Measurements from ENCODE around the gene DIPK1A. TPM values are rescaled to one million over a fixed set of nuclear protein-coding genes. Genes with fewer than 3 reads are reported as not detected.
A peak's percentile ranks its signal among the peaks of the same experiment; 100 is the strongest.

The DIPK1A gene
- total RNA-seq, 1 experiment from 2014 or later = 2.3 TPM

DNA sequence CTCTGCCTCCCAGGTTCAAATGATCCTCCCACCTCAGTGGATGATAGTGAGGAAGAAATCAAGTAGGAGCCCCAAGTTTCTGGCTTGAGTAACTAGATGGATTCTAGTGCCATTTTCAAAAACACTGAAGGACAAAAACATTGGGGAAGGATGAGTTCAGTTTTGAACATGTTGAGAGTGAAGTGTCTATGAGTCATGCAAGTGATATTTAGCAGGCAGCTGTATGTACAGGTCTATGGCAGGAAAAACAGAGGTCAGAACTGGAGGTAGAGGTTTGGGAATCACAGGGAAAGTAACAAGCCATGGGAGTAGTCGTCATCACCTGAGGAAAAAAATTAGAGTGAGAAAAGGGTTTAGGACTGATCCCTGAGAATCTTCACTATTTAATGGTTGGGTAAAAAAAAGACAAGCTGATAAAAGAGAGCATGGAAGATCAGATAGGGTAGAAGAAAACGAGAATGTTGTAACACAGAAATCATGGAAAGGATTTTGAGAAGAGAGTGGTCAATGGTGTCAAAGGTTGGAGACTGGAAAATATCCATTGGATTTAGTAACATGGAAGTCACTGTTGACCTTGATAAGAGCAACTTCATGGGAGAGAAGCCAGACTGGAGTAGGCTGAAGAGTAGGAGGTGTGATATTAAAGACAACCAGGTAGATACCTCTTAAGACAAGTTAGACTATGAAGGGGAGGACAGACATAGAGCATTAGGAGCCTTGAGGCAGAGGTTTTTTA is 53.1 kb downstream of the DIPK1A start:
- no peaks in the 10 kb centered on the region for H3K27me3 Mint-ChIP-seq (ENCODE audit: insufficient read depth, unreplicated experiment)
- no peaks in the 10 kb centered on the region for H3K9me3 Mint-ChIP-seq (ENCODE audit: unreplicated experiment)
- Histone ChIP-seq H3K4me3 (ENCODE audit: low read depth, low read length) (no peak overlapping the region), H3K27me3 (replicated peaks; ENCODE audit: control insufficient read depth, insufficient read depth, low read length) (no peaks in the 10 kb centered on the region), H3K4me1 (peaks cover 14% of the 10 kb centered on the region; the same call in 1 of the 2 replicates), H3K9me3 (no peaks in the 10 kb centered on the region; the same call in 1 of the 2 replicates), H3K36me3 (ENCODE audit: control insufficient read depth, insufficient read depth, low read length) (no peaks in the 10 kb centered on the region)
- ChIA-PET POLR2A (no interaction called here), CTCF (no interaction called here)
- H3K4me1 Mint-ChIP-seq (ENCODE audit: low read depth, unreplicated experiment) = peaks cover 27% of the 10 kb centered on the region
- intact Hi-C loops (cut with micrococcal nuclease; ENCODE audit: unreplicated experiment) = loop anchor here (10.0 kb wide), 1 partner anchor 47 kb away; no protein-coding TSS in a partner anchor
- TF ChIP-seq, protein P1, sequence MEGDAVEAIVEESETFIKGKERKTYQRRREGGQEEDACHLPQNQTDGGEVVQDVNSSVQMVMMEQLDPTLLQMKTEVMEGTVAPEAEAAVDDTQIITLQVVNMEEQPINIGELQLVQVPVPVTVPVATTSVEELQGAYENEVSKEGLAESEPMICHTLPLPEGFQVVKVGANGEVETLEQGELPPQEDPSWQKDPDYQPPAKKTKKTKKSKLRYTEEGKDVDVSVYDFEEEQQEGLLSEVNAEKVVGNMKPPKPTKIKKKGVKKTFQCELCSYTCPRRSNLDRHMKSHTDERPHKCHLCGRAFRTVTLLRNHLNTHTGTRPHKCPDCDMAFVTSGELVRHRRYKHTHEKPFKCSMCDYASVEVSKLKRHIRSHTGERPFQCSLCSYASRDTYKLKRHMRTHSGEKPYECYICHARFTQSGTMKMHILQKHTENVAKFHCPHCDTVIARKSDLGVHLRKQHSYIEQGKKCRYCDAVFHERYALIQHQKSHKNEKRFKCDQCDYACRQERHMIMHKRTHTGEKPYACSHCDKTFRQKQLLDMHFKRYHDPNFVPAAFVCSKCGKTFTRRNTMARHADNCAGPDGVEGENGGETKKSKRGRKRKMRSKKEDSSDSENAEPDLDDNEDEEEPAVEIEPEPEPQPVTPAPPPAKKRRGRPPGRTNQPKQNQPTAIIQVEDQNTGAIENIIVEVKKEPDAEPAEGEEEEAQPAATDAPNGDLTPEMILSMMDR (IDR thresholded peaks at IDR 0.05; ENCODE audit: insufficient read depth in 1 of 2, low read depth in 1 of 2, low read length in 1 of 2, severe bottlenecking in 1 of 2, unreplicated experiment in 1 of 2) = no peak
- BruUV-seq (replicated peaks) = no TSS peak
- H3K36me3 Mint-ChIP-seq (ENCODE audit: insufficient read depth, unreplicated experiment) = no peaks in the 10 kb centered on the region
- no peak for DNase-seq
- H3K27ac Mint-ChIP-seq (ENCODE audit: unreplicated experiment) = peak overlapping the region; percentile 26
- H3K4me3 Mint-ChIP-seq (ENCODE audit: unreplicated experiment) = no peak overlapping the region

DNA sequence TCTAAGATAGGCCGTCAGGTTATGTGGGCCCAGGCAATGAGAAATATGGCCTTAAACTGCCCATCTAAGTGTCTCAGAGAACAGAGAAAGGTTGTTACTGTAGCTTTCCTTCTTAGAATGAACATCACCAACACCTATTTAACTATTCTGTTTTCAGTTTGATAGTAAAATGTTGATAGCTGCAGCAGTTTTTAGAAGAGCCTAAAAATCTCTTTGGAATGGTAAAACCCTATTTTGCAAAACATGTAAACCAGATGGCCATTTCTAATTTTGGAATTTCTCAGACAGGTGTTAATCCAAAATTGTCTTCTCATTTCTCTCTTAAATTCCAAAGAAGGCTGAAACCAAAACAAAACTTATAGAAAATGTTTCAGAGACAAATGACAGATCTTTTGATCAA is 57.5 kb downstream of the DIPK1A start:
- no peak for DNase-seq
- ChIA-PET CTCF (no interaction called here), POLR2A (interaction anchor here (0.6 kb wide), 2 partner anchors 46 to 207 kb away, joined by 3 read pairs; no protein-coding TSS in a partner anchor)
- intact Hi-C loops (cut with micrococcal nuclease; ENCODE audit: unreplicated experiment) = loop anchor here (2.0 to 10.0 kb wide), 2 partner anchors 45 to 51 kb away; no protein-coding TSS in a partner anchor
- Histone ChIP-seq H3K36me3 (ENCODE audit: control insufficient read depth, insufficient read depth, low read length) (no peaks in the 10 kb centered on the region), H3K27me3 (replicated peaks; ENCODE audit: control insufficient read depth, insufficient read depth, low read length) (no peaks in the 10 kb centered on the region), H3K4me3 (ENCODE audit: low read depth, low read length) (no peak overlapping the region), H3K4me1 (peaks cover 3% of the 10 kb centered on the region), H3K9me3 (no peaks in the 10 kb centered on the region; the same call in 1 of the 2 replicates)
- Mint-ChIP-seq H3K36me3 (ENCODE audit: insufficient read depth, unreplicated experiment) (no peaks in the 10 kb centered on the region), H3K4me3 (ENCODE audit: unreplicated experiment) (no peak overlapping the region), H3K4me1 (ENCODE audit: low read depth, unreplicated experiment) (peaks cover 18% of the 10 kb centered on the region), H3K9me3 (ENCODE audit: unreplicated experiment) (peaks cover 18% of the 10 kb centered on the region), H3K27me3 (ENCODE audit: insufficient read depth, unreplicated experiment) (no peaks in the 10 kb centered on the region), H3K27ac (ENCODE audit: unreplicated experiment) (no peak overlapping the region)
- BruUV-seq (replicated peaks) = no TSS peak
- TF ChIP-seq, protein P1 (IDR thresholded peaks at IDR 0.05; ENCODE audit: insufficient read depth in 1 of 2, low read depth in 1 of 2, low read length in 1 of 2, severe bottlenecking in 1 of 2, unreplicated experiment in 1 of 2) = no peak

DNA sequence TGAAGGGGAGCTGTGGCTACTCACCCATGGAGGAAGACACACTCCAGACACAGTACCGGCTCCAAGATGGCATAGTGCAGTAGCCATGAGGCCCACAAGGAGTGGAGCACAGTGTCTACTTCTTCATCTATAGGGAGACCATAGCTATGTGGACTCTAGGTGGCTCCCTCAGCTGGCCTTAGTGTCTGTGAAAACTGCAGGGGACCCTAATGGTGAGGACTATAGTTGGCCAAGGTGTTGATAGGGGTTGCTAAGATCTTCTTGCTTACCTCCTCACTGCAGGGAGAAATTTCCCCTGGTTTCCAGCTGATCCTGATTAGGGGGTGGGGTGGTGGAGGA is 58.9 kb downstream of the DIPK1A start:
- peaks cover 3% of the 10 kb centered on the region for H3K4me1 ChIP-seq
- Mint-ChIP-seq H3K27me3 (ENCODE audit: insufficient read depth, unreplicated experiment) (no peaks in the 10 kb centered on the region), H3K9me3 (ENCODE audit: unreplicated experiment) (peaks cover 18% of the 10 kb centered on the region), H3K4me1 (ENCODE audit: low read depth, unreplicated experiment) (peaks cover 7% of the 10 kb centered on the region), H3K4me3 (ENCODE audit: unreplicated experiment) (no peak overlapping the region), H3K36me3 (ENCODE audit: insufficient read depth, unreplicated experiment) (no peaks in the 10 kb centered on the region), H3K27ac (ENCODE audit: unreplicated experiment) (no peak overlapping the region)
- H3K9me3 ChIP-seq = no peaks in the 10 kb centered on the region; the same call in 1 of the 2 replicates
- intact Hi-C loops (cut with micrococcal nuclease; ENCODE audit: unreplicated experiment) = loop anchor here (2.0 to 10.0 kb wide), 2 partner anchors 44 to 52 kb away; no protein-coding TSS in a partner anchor
- no TSS peak for BruUV-seq (replicated peaks)
- H3K27me3 ChIP-seq (replicated peaks; ENCODE audit: control insufficient read depth, insufficient read depth, low read length) = no peaks in the 10 kb centered on the region
- TF ChIP-seq, protein P1 (IDR thresholded peaks at IDR 0.05; ENCODE audit: insufficient read depth in 1 of 2, low read depth in 1 of 2, low read length in 1 of 2, severe bottlenecking in 1 of 2, unreplicated experiment in 1 of 2) = no peak
- H3K36me3 ChIP-seq (ENCODE audit: control insufficient read depth, insufficient read depth, low read length) = no peaks in the 10 kb centered on the region
- no peak overlapping the region for H3K4me3 ChIP-seq (ENCODE audit: low read depth, low read length)
- DNase-seq = no peak
- ChIA-PET CTCF (interaction anchor here (0.6 kb wide), 1 partner anchor 99 kb away, joined by 3 read pairs; no protein-coding TSS in a partner anchor), POLR2A (no interaction called here)
